ENCODE measurements around the gene UBE2R2. TPM values are rescaled to one million over a fixed set of nuclear protein-coding genes. Genes with fewer than 3 reads are reported as not detected.

UBE2R2 gene
- total RNA-seq, 2 donors from 2014 or later, result 66.4 to 74.4 TPM

DNA sequence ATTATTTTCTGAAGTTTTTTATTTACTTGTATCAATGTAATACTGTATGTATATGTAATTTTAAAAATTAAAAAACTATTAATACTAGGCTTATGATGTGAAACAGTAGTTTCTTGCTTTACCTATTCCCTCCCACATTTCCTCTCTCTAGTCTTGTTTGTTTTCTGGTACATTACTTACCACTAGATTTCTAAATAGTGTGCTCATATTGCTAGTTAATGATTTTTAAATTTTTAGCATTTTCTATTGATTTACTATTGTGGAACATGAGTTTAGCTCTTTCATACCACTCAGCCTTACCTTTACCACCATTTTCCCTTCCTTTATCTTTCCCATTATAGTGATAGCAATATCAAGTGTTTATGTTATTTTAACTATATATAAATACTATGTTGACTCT lies 39.3 kb downstream of the UBE2R2 start:
- H3K27me3 ChIP-seq (ENCODE audit: control insufficient read depth, insufficient read depth, low read length, poor library complexity, severe bottlenecking), result no peaks in the 10 kb centered on the region
- H3K4me3 ChIP-seq (ENCODE audit: low read length), result no peak overlapping the region
- Mint-ChIP-seq H3K9me3 (no peaks in the 10 kb centered on the region), H3K27ac (no peak overlapping the region), H3K27me3 (ENCODE audit: insufficient read depth) (no peaks in the 10 kb centered on the region), H3K4me3 (no peak overlapping the region), H3K4me1 (peaks cover under 1% of the 10 kb centered on the region), H3K36me3 (ENCODE audit: low read depth) (peaks cover 19% of the 10 kb centered on the region)
- no peaks in the 10 kb centered on the region for H3K9me3 ChIP-seq (ENCODE audit: control insufficient read depth, low read length)
- H3K9ac ChIP-seq (ENCODE audit: extremely low read depth, low read length, poor library complexity, severe bottlenecking), result no peak overlapping the region
- no peaks in the 10 kb centered on the region for H3K4me1 ChIP-seq (ENCODE audit: control insufficient read depth, insufficient read depth, low read length)
- no peak for TF ChIP-seq CTCF (conservative IDR thresholded peaks at IDR 0.05)
- peaks cover 13% of the 10 kb centered on the region for H3K36me3 ChIP-seq (ENCODE audit: control insufficient read depth, insufficient read depth, low read length)
- no peak overlapping the region for H3K27ac ChIP-seq (ENCODE audit: low read depth, low read length)
- no peak for DNase-seq

GRCh38 chr9:33858423-33858822 lies 41.5 kb downstream of the UBE2R2 start:
- no peaks in the 10 kb centered on the region for H3K9me3 ChIP-seq (ENCODE audit: control insufficient read depth, low read length)
- Mint-ChIP-seq H3K27me3 (ENCODE audit: insufficient read depth) (no peaks in the 10 kb centered on the region), H3K36me3 (ENCODE audit: low read depth) (peaks cover 21% of the 10 kb centered on the region), H3K4me3 (no peak overlapping the region), H3K27ac (peak overlapping the region; percentile 30), H3K4me1 (no peaks in the 10 kb centered on the region), H3K9me3 (no peaks in the 10 kb centered on the region)
- no peak for DNase-seq
- no peaks in the 10 kb centered on the region for H3K4me1 ChIP-seq (ENCODE audit: control insufficient read depth, insufficient read depth, low read length)
- WGBS, 2 experiments (ENCODE audit: insufficient coverage in 1 of 2, insufficient read length in 1 of 2), result 83 to 100% methylated on average over 1 to 3 of the region's 3 CpGs
- H3K9ac ChIP-seq (ENCODE audit: extremely low read depth, low read length, poor library complexity, severe bottlenecking), result no peak overlapping the region
- no peak overlapping the region for H3K4me3 ChIP-seq (ENCODE audit: low read length)
- no peak overlapping the region for H3K27ac ChIP-seq (ENCODE audit: low read depth, low read length)
- H3K36me3 ChIP-seq (ENCODE audit: control insufficient read depth, insufficient read depth, low read length), result peaks cover 22% of the 10 kb centered on the region
- no peak for TF ChIP-seq CTCF (conservative IDR thresholded peaks at IDR 0.05)
- H3K27me3 ChIP-seq (ENCODE audit: control insufficient read depth, insufficient read depth, low read length, poor library complexity, severe bottlenecking), result no peaks in the 10 kb centered on the region

DNA sequence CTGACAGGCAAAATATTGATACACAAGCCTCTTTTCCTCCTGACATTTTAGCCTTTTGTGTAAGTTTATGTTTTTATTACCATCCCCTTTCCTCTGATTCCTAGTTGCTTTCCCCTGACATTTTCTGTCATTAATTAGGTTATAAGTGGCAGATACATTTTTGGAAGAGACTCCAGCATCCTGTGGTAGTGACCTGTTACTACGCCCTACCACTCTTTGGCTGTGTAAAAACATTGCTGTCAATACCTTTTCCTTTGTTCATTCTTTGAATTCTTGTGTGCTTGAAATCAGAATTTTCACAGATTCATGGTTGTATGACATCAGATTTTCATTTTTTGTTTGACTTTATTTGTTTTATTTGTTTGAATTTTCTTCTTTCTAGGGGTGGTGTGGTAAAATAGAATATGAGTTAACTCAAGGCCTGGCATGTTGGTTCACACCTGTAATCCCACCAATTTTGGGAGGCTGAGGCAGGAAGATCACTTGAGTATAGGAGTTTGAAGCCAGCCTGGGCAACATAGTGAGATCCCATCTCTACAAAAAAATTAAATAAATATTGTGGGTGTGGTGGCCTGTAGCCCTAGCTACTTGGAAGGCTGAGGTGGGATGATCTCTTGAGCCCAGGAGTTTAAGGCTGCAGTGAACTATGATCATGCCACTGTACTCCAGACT lies 43.4 kb downstream of the UBE2R2 start:
- WGBS, 2 experiments (ENCODE audit: insufficient coverage in 1 of 2, insufficient read length in 1 of 2), result 97 to 100% methylated on average over 1 of the region's 1 CpG
- TF ChIP-seq CTCF (conservative IDR thresholded peaks at IDR 0.05), result peak; percentile 59
- H3K4me1 Mint-ChIP-seq, result no peaks in the 10 kb centered on the region

More for the DNA sequence above, 43.4 kb downstream of the UBE2R2 start:
- no peak overlapping the region for H3K4me3 Mint-ChIP-seq
- Histone ChIP-seq H3K36me3 (ENCODE audit: control insufficient read depth, insufficient read depth, low read length) (peaks cover 23% of the 10 kb centered on the region), H3K27me3 (ENCODE audit: control insufficient read depth, insufficient read depth, low read length, poor library complexity, severe bottlenecking) (no peaks in the 10 kb centered on the region), H3K9me3 (ENCODE audit: control insufficient read depth, low read length) (no peaks in the 10 kb centered on the region), H3K9ac (ENCODE audit: extremely low read depth, low read length, poor library complexity, severe bottlenecking) (no peak overlapping the region), H3K27ac (ENCODE audit: low read depth, low read length) (no peak overlapping the region), H3K4me1 (ENCODE audit: control insufficient read depth, insufficient read depth, low read length) (no peaks in the 10 kb centered on the region), H3K4me3 (ENCODE audit: low read length) (no peak overlapping the region)
- no peaks in the 10 kb centered on the region for H3K9me3 Mint-ChIP-seq
- H3K27me3 Mint-ChIP-seq (ENCODE audit: insufficient read depth), result no peaks in the 10 kb centered on the region
- H3K27ac Mint-ChIP-seq, result peak overlapping the region; percentile 15
- DNase-seq, result no peak
- H3K36me3 Mint-ChIP-seq (ENCODE audit: low read depth), result peaks cover 19% of the 10 kb centered on the region
